Activated CD8-positive, alpha-beta memory T cell treated with anti-CD3 and anti-CD28 coated beads, Interleukin-2, amount 50 U/mL, for 24 hours (primary cell): ENCODE results near the gene ATP2B3.

Experiments
- DNase-seq: peaks from one replicate; pipeline ENCODE4 v3.0.0-alpha.2; 2020; ENCODE audit errors: extremely low read depth

The ATP2B3 gene

GRCh38 chrX:153614818-153615217 is 97.4 kb downstream of the ATP2B3 start:
- DNase-seq, result no peak

DNA sequence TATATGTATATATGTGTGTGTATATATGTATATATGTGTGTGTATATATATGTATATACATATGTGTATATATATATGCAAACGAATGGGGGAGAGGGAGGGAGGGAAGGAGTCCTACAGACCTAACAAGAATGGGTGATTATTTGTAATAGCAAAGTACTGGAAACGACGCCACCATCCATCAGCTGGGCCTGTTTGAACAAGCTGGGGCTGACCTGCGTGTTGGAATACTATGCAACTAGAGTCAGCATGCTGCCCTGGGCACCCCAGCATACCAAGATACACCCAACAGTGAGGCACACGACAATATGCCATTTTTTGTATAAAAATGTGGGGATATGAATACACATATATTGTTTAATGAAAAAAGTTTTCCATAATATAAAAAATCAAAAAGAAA is 103.1 kb downstream of the ATP2B3 start:
- DNase-seq, result no peak

DNA sequence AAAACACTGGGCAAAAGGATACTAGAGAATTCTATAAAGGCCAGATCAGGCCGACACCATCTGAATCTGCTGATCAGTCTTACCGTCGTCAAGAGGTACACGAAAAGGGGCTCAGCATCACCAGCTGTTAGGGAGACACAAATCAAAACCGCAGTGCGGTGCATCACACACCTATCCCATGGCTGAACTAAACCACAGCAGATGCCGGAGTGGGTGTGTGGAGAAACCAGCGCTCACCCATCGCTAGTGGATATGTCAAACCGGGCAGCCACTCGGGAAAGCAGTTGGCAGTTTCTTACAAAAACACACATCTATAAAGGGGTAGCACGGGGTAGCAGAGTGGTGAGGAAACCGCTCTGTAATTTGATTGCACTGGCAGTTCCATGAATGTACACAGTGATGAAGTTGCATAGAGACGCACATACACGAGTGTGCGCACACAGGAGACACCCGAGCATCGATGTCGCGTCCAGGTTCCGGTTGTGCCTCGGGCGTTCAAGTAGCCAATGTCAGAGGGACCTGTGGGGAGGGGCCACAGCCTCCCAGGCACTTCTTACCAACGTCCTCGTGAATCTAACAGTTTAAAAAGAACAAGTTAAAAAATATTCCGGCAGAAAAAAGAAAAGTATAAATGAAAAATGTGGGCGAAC is 104.6 kb downstream of the ATP2B3 start:
- DNase-seq, result no peak

- no peak for DNase-seq
Measured at GRCh38 chrX:153622661-153623309, 105.3 kb downstream of the ATP2B3 start.

GRCh38 chrX:153623310-153624029 is 106.0 kb downstream of the ATP2B3 start:
- no peak for DNase-seq

DNA sequence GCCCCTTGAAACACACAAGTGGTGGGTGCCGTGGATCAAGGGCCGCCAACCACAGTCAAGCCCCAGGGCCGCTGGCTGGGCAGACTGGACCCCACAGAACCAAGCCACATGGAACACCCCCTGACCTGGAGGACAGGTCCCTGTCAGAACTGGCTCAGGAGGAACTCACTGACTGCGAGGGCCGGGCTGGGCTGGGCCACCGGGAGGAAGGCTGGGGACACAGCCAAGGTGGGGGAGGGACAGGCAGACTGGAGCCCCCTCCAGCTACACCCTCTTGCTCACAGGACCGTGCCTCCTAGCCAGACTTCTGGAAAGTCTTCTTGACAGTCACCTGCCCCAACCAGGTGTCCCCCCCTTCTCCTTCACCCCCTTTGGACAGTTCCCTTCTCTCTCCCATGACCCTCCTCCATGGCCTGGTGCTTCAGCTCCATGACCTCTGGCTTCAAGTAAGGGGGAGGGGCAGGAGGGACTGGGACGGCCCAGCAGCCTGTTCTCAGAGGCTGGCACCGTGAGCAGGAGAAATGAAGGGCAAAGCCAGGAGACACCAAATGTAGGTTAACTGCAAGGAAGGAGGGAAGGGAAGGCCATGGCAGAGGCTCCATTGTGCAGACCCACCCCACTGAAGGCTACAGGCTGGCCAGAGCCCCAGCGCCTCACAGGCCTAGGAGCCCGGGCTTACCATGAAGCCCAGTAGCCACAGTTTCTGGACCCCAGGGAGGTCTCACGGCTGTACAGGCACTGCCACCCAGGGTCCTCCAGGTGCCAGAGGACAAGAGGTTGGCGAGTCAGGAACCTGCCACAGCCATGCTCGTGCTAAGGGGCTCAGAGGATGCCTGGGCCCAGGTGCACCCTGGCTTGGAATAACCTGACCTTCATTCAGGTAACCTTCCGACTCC is 107.0 kb downstream of the ATP2B3 start:
- no peak for DNase-seq

GRCh38 chrX:153625271-153626024 is 108.0 kb downstream of the ATP2B3 start:
- DNase-seq, result no peak

DNA sequence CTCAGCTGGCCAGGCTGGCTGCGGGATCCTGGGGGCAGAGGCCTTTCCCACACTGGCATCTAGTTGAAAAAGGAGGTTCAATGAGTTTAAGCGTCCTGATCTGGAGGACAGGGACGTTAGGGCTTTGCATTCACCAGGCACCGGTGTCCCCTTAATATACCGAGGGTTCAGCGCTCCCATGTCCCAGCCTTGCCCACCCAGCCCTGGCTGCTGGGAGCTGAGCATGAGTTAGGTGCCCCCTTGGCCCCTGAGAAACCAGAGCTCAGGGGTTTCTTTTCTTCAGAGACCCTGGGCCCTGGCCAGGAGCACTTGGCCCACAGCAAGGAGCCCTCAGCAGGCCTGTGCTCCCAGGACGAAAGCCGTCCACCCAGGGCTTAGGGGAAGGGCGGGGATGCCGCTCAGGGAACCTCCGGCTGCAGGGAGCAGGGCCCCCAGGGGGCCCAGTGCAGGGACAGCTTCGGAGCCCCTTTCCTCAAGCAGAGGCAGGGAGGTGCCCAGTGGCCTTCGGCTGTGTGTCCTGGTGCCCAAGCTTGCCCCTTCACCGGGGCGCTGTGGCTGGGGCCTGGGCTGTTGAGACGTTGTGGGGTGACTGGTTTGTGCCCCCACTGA is 108.7 kb downstream of the ATP2B3 start:
- no peak for DNase-seq

DNA sequence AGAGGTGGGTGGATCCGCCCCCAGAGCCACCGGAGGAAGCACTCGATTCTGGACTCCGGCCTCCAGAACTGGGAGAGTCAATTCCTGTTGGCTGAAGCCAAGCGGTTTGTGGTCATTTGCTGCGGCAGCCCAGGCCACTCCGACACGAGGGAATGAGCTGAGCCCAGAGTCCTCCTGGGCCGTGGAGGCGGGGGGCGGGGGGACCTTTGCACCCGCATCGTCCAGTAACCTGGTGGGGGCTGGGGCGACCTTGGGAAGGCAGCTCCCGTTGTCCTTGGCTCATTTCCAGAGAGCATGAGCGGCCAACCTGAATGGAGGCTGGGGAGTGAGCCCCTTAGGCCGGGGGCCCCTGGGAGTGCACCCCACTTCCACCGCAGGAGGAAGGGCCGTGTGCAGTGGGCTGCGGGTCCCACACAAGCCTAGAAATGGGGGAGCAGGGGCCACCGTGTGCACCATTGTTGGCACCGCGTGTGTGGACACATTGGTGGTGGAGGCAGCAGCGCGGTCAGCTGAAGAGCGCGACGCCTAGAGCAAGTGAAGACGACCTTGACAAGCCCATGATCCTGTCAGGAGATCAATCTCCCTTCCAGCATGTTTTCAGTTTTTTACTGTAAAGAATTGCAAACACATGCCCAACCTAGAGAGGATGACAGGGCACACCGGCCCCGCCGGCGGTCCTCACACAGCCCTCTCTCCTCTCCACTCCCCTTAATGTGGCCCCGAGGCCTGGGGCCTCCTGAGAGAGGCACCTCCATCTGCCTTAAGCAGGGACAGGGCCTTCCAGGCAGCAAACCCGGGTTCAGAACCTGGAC is 109.6 kb downstream of the ATP2B3 start:
- DNase-seq, result no peak

- no peak for DNase-seq
Measured at GRCh38 chrX:153627675-153628111, 110.3 kb downstream of the ATP2B3 start.

GRCh38 chrX:153628129-153628528 is 110.7 kb downstream of the ATP2B3 start:
- DNase-seq, result no peak

GRCh38 chrX:153628665-153629064 is 111.2 kb downstream of the ATP2B3 start:
- DNase-seq, result no peak

- DNase-seq, result no peak
Measured at GRCh38 chrX:153631346-153631745, 113.9 kb downstream of the ATP2B3 start.

GRCh38 chrX:153631907-153632594 is 114.6 kb downstream of the ATP2B3 start:
- no peak for DNase-seq
